AG09309 (cell line): ENCODE data around the gene TLX2.
"Not testable (repeated sequence)": the region's sequence is repeated elsewhere in the genome, so short reads cannot be mapped to it uniquely, and the experiment has no call there.

Source experiments
- DNase-seq: peaks from one replicate; pipeline ENCODE4 v3.0.0-alpha.2; 2010; ENCODE audit warnings: low read depth
- H3K4me3 ChIP-seq: 2 replicates; pipeline ENCODE4 v1.5.1; 2011; ENCODE audit warnings: mild to moderate bottlenecking, low read depth, low read length, moderate library complexity; ENCODE audit not compliant: control insufficient read depth
- CTCF ChIP-seq: IDR thresholded peaks from 2 replicates; pipeline ENCODE4 v1.5.1; 2011; ENCODE audit warnings: mild to moderate bottlenecking, low read depth, low read length, inconsistent platforms; ENCODE audit not compliant: insufficient read depth, control insufficient read depth; ENCODE audit errors: missing control alignments

Gene TLX2

GRCh38 chr2:74556159-74556558 is 41.9 kb downstream of the TLX2 start:
- TF ChIP-seq CTCF, result no peak
- H3K4me3 ChIP-seq, result no peak overlapping the region
- DNase-seq, result no peak

GRCh38 chr2:74556831-74557370 is 42.7 kb downstream of the TLX2 start:
- H3K4me3 ChIP-seq, result no peak overlapping the region
- no peak for TF ChIP-seq CTCF
- no peak for DNase-seq

- TF ChIP-seq CTCF, result no peak
- no peak overlapping the region for H3K4me3 ChIP-seq
- no peak for DNase-seq
Observed at GRCh38 chr2:74558284-74559230, 44.3 kb downstream of the TLX2 start.

GRCh38 chr2:74559912-74560311 is 45.7 kb downstream of the TLX2 start:
- TF ChIP-seq CTCF, result no peak
- no peak for DNase-seq
- H3K4me3 ChIP-seq, result no peak overlapping the region

GRCh38 chr2:74560591-74560990 is 46.3 kb downstream of the TLX2 start:
- no peak overlapping the region for H3K4me3 ChIP-seq
- DNase-seq, result no peak
- no peak for TF ChIP-seq CTCF

GRCh38 chr2:74561022-74561421 is 46.8 kb downstream of the TLX2 start:
- not testable (repeated sequence) for DNase-seq, H3K4me3 ChIP-seq

GRCh38 chr2:74562126-74562775 is 48.0 kb downstream of the TLX2 start:
- no peak for TF ChIP-seq CTCF
- no peak overlapping the region for H3K4me3 ChIP-seq
- no peak for DNase-seq
